ENCODE data around the gene HOXA3.

The HOXA3 gene

GRCh38 chr7:27169658-27170425 is 17.5 kb upstream of the HOXA3 start:
- H3K27ac Mint-ChIP-seq: peak overlapping the region; percentile 86
- ATAC-seq (replicated peaks) (no peak), DNase-seq (no peak)
- peaks cover 0 to 4% of the 10 kb centered on the region in 2 donors for H3K9me3 Mint-ChIP-seq
- peak overlapping the region in 1 of 2 donors; percentile 56 for H3K4me3 Mint-ChIP-seq
- peaks cover 5 to 15% of the 10 kb centered on the region in 2 donors for H3K36me3 Mint-ChIP-seq
- peaks cover 22 to 33% of the 10 kb centered on the region in 2 donors for H3K4me1 Mint-ChIP-seq
- H3K27me3 Mint-ChIP-seq: peaks cover 46 to 72% of the 10 kb centered on the region in 2 donors

GRCh38 chr7:27168265-27168947 is 16.0 kb upstream of the HOXA3 start:
- Mint-ChIP-seq H3K27ac (peak overlapping the region; percentile 81), H3K27me3 (peaks cover 55 to 82% of the 10 kb centered on the region in 2 donors), H3K36me3 (peaks cover 5 to 15% of the 10 kb centered on the region in 2 donors), H3K4me1 (peaks cover 28 to 32% of the 10 kb centered on the region in 2 donors), H3K9me3 (peaks cover 0 to 4% of the 10 kb centered on the region in 2 donors), H3K4me3 (peak overlapping the region; percentile 18 to 28)
- DNase-seq: no peak
- ATAC-seq (replicated peaks): no peak

GRCh38 chr7:27167916-27168264 is 15.5 kb upstream of the HOXA3 start:
- DNase-seq: no peak
- Mint-ChIP-seq H3K9me3 (peaks cover 0 to 4% of the 10 kb centered on the region in 2 donors), H3K27ac (peak overlapping the region; percentile 20), H3K27me3 (peaks cover 57 to 87% of the 10 kb centered on the region in 2 donors), H3K4me1 (peaks cover 27 to 32% of the 10 kb centered on the region in 2 donors), H3K36me3 (peaks cover 5 to 15% of the 10 kb centered on the region in 2 donors), H3K4me3 (no peak overlapping the region)
- no peak for ATAC-seq (replicated peaks)

GRCh38 chr7:27166531-27167505 is 14.4 kb upstream of the HOXA3 start:
- Mint-ChIP-seq H3K9me3 (peaks cover 0 to 2% of the 10 kb centered on the region in 2 donors), H3K27me3 (peaks cover 54 to 86% of the 10 kb centered on the region in 2 donors), H3K4me1 (peaks cover 21 to 25% of the 10 kb centered on the region in 2 donors), H3K4me3 (peak overlapping the region; percentile 12 to 73), H3K36me3 (peaks cover 0 to 9% of the 10 kb centered on the region in 2 donors), H3K27ac (peak overlapping the region; percentile 96)
- ATAC-seq (replicated peaks) (no peak), DNase-seq (no peak)

GRCh38 chr7:27165996-27166530 is 13.7 kb upstream of the HOXA3 start:
- ATAC-seq (replicated peaks) (no peak), DNase-seq (no peak)
- H3K36me3 Mint-ChIP-seq: peaks cover 0 to 9% of the 10 kb centered on the region in 2 donors
- peaks cover 0 to 2% of the 10 kb centered on the region in 2 donors for H3K9me3 Mint-ChIP-seq
- H3K4me3 Mint-ChIP-seq: peak overlapping the region; percentile 8 to 59
- H3K27me3 Mint-ChIP-seq: peaks cover 53 to 86% of the 10 kb centered on the region in 2 donors
- H3K4me1 Mint-ChIP-seq: peaks cover 19 to 22% of the 10 kb centered on the region in 2 donors
- peak overlapping the region; percentile 85 for H3K27ac Mint-ChIP-seq

GRCh38 chr7:27165089-27165995 is 13.0 kb upstream of the HOXA3 start, which contains the start of gene HOXA9:
Gene HOXA9, minus strand, starts transcription at chr7:27165537. Its CDS starts 80 bp downstream, at chr7:27165457.
- Mint-ChIP-seq H3K4me3 (peak within 1 kb of the TSS; percentile 56 to 59), H3K27ac (peak within 1 kb of the TSS; percentile 91), H3K27me3 (peaks cover 53 to 81% of the 10 kb centered on the region in 2 donors), H3K36me3 (peaks cover 0 to 9% of the 10 kb centered on the region in 2 donors), H3K9me3 (peaks cover 0 to 2% of the 10 kb centered on the region in 2 donors), H3K4me1 (peaks cover 20 to 28% of the 10 kb centered on the region in 2 donors)
- DNase-seq (no peak), ATAC-seq (replicated peaks) (no peak)

GRCh38 chr7:27164367-27165088 is 12.1 kb upstream of the HOXA3 start:
- Mint-ChIP-seq H3K4me1 (peaks cover 22 to 34% of the 10 kb centered on the region in 2 donors), H3K27ac (peak overlapping the region; percentile 91), H3K4me3 (peak overlapping the region; percentile 56 to 58), H3K9me3 (peaks cover 0 to 2% of the 10 kb centered on the region in 2 donors), H3K27me3 (peaks cover 53 to 82% of the 10 kb centered on the region in 2 donors), H3K36me3 (peaks cover 0 to 9% of the 10 kb centered on the region in 2 donors)
- ATAC-seq (replicated peaks) (no peak), DNase-seq (no peak)

- Mint-ChIP-seq H3K4me1 (peaks cover 22 to 35% of the 10 kb centered on the region in 2 donors), H3K36me3 (peaks cover 0 to 9% of the 10 kb centered on the region in 2 donors), H3K27ac (peak overlapping the region; percentile 91), H3K4me3 (peak overlapping the region; percentile 39 to 58), H3K27me3 (peaks cover 55 to 82% of the 10 kb centered on the region in 2 donors), H3K9me3 (peaks cover 0 to 2% of the 10 kb centered on the region in 2 donors)
- no peak for DNase-seq
- ATAC-seq (replicated peaks): no peak
Measured at GRCh38 chr7:27164045-27164366, 11.6 kb upstream of the HOXA3 start.

- Mint-ChIP-seq H3K36me3 (peaks cover 0 to 5% of the 10 kb centered on the region in 2 donors), H3K27ac (peak overlapping the region; percentile 91), H3K9me3 (peaks cover 0 to 2% of the 10 kb centered on the region in 2 donors), H3K4me3 (peak overlapping the region in 1 of 2 donors; percentile 58), H3K4me1 (peaks cover 21 to 37% of the 10 kb centered on the region in 2 donors), H3K27me3 (peaks cover 54 to 82% of the 10 kb centered on the region in 2 donors)
- no peak for DNase-seq
- ATAC-seq (replicated peaks): no peak
Measured at GRCh38 chr7:27163288-27164044, 11.1 kb upstream of the HOXA3 start.

- peaks cover 59 to 84% of the 10 kb centered on the region in 2 donors for H3K27me3 Mint-ChIP-seq
- no peak overlapping the region for H3K4me3 Mint-ChIP-seq
- H3K9me3 Mint-ChIP-seq: peaks cover 0 to 3% of the 10 kb centered on the region in 2 donors
- no peak for DNase-seq
- ATAC-seq (replicated peaks): no peak
- no peak overlapping the region for H3K27ac Mint-ChIP-seq
- peaks cover 25 to 44% of the 10 kb centered on the region in 2 donors for H3K4me1 Mint-ChIP-seq
- peaks cover 2 to 10% of the 10 kb centered on the region in 2 donors for H3K36me3 Mint-ChIP-seq
Measured at GRCh38 chr7:27162561-27163287, 10.3 kb upstream of the HOXA3 start.
